Measurements from ENCODE around the gene WDR20.

- TF ChIP-seq CHD1 (IDR thresholded peaks at IDR 0.05; ENCODE audit: low read depth, low read length) (no peak), ZBED1 (IDR thresholded peaks at IDR 0.05; ENCODE audit: borderline replicate concordance) (no peak)
- TF ChIP-seq, protein P1, sequence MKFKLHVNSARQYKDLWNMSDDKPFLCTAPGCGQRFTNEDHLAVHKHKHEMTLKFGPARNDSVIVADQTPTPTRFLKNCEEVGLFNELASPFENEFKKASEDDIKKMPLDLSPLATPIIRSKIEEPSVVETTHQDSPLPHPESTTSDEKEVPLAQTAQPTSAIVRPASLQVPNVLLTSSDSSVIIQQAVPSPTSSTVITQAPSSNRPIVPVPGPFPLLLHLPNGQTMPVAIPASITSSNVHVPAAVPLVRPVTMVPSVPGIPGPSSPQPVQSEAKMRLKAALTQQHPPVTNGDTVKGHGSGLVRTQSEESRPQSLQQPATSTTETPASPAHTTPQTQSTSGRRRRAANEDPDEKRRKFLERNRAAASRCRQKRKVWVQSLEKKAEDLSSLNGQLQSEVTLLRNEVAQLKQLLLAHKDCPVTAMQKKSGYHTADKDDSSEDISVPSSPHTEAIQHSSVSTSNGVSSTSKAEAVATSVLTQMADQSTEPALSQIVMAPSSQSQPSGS (IDR thresholded peaks at IDR 0.05; ENCODE audit: low read length): no peak
Observed at GRCh38 chr14:102249041-102249440, 109.3 kb downstream of the WDR20 start.

Measured in GM12878 (cell line).